ENCODE data around the gene SARDH. TPM values are rescaled to one million over a fixed set of nuclear protein-coding genes. Genes with fewer than 3 reads are reported as not detected.

The SARDH gene
- total and polyA plus RNA-seq, 2 of the 8 experiments (the other 6 are each of a cell fraction or from before 2014, with no cell fraction given) = 6.4 to 7.4 TPM

DNA sequence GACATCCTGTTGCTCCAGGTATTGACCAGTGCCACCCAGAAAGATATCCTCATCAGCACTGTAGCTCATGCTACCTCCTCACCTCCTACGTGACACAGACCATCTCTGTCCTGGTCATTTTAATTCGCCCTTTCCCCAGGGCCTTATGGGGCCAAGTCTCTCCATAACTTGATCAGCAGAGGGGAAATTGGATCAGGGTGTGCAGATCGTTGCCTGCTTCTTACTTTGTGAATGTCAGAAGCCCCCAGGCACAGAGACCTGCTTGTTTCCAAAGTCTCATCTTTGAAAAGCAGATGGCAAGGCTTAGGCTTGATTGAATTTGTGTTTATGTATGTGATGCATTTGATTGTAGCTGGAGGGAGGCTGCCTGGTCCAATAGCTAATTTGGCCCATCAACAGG lies 110.8 kb downstream of the SARDH start:
- FAIRE-seq (no peak), DNase-seq (ENCODE audit: low read depth in 1 of 2, low spot score in 2 of 2) (no peak)
- no peak overlapping the region for H4K5ac ChIP-seq (ENCODE audit: insufficient read length, low read depth, low read length)
- H3K18ac ChIP-seq (ENCODE audit: extremely low read depth, low read length) = no peak overlapping the region
- no peak overlapping the region for H2BK20ac ChIP-seq (ENCODE audit: low read length)
- H3K23ac ChIP-seq (ENCODE audit: insufficient read length) = no peak overlapping the region
- no peak overlapping the region for H3K9ac ChIP-seq (replicated peaks in 1 of 4; ENCODE audit: extremely low read depth in 1 of 4, low read depth in 3 of 4, low read length in 3 of 4)
- H3K23me2 ChIP-seq (ENCODE audit: low read depth, low read length) = no peaks in the 10 kb centered on the region
- no peak overlapping the region for H2BK5ac ChIP-seq (ENCODE audit: low read depth, low read length)
- H3K4me3 ChIP-seq (ENCODE audit: extremely low read depth in 1 of 4, insufficient read depth in 2 of 4, low read depth in 3 of 4, low read length in 4 of 4) = no peak overlapping the region
- H3K4ac ChIP-seq (replicated peaks; ENCODE audit: insufficient read length, low read depth, low read length) = no peak overlapping the region
- ChIA-PET CTCF (ENCODE audit: partially characterized antibody) (no interaction called here), POLR2A (ENCODE audit: partially characterized antibody) (no interaction called here)
- H3K79me1 ChIP-seq (ENCODE audit: low read depth, low read length) = no peaks in the 10 kb centered on the region
- no peaks in the 10 kb centered on the region for H3K79me2 ChIP-seq (ENCODE audit: control insufficient read depth in 1 of 2, insufficient read depth in 2 of 2, low read length in 2 of 2)
- H3K14ac ChIP-seq (ENCODE audit: insufficient read length) = no peak overlapping the region
- H3K4me2 ChIP-seq (ENCODE audit: insufficient read depth in 1 of 2, low read depth in 2 of 2, low read length in 2 of 2) = no peak overlapping the region
- peaks cover 0 to 2% (median 0%) of the 10 kb centered on the region in 4 experiments; a peak in 1 of 7 replicates for H3K4me1 ChIP-seq (replicated peaks in 1 of 4; ENCODE audit: control insufficient read depth in 3 of 4, insufficient read depth in 4 of 4, low read length in 3 of 4)
- no peak overlapping the region for H2AFZ ChIP-seq (ENCODE audit: low read length)
- no peak overlapping the region for H3K27ac ChIP-seq (ENCODE audit: low read depth, low read length)
- H2AK5ac ChIP-seq (ENCODE audit: low read depth, low read length) = no peak overlapping the region
- H2BK15ac ChIP-seq (ENCODE audit: low read length) = no peak overlapping the region
- peaks cover 6% of the 10 kb centered on the region in 2 experiments; a peak in 3 of 4 replicates for H3K9me3 ChIP-seq (ENCODE audit: insufficient read depth in 2 of 2, low read depth in 1 of 2, low read length in 1 of 2)
- H2BK120ac ChIP-seq (replicated peaks; ENCODE audit: low read depth, low read length) = no peak overlapping the region
- H2BK12ac ChIP-seq (ENCODE audit: low read depth, low read length) = no peak overlapping the region
- H4K8ac ChIP-seq (ENCODE audit: extremely low read depth, insufficient read depth, low read length) = no peak overlapping the region
- H3K56ac ChIP-seq (replicated peaks; ENCODE audit: insufficient read length, low read depth, low read length) = no peak overlapping the region
- no peaks in the 10 kb centered on the region for H3K36me3 ChIP-seq (ENCODE audit: control insufficient read depth in 2 of 4, insufficient read depth in 4 of 4, low read length in 3 of 4)
- 75% methylated on average over 3 of the region's 3 CpGs; no CpG with 5 or more reads in 1 of the 2 experiments for WGBS, 2 experiments (ENCODE audit: extremely low coverage in 1 of 2, insufficient coverage in 1 of 2, insufficient read length in 1 of 2, insufficient replicate concordance in 2 of 2, low coverage in 1 of 2, low lambda C conversion rate in 2 of 2, missing lambda C conversion rate in 1 of 2)
- peaks cover 0 to 2% (median 0%) of the 10 kb centered on the region in 4 experiments; a peak in 1 of 7 replicates for H3K27me3 ChIP-seq (replicated peaks in 1 of 4; ENCODE audit: control insufficient read depth in 3 of 4, extremely low read depth in 1 of 4, insufficient read depth in 3 of 4, low read length in 3 of 4)
- H4K20me1 ChIP-seq (replicated peaks in 1 of 2; ENCODE audit: control insufficient read depth in 1 of 2, insufficient read depth in 2 of 2, low read length in 2 of 2) = no peaks in the 10 kb centered on the region
- H4K91ac ChIP-seq (replicated peaks; ENCODE audit: insufficient read length, low read length) = no peak overlapping the region
- TF ChIP-seq, protein P1, sequence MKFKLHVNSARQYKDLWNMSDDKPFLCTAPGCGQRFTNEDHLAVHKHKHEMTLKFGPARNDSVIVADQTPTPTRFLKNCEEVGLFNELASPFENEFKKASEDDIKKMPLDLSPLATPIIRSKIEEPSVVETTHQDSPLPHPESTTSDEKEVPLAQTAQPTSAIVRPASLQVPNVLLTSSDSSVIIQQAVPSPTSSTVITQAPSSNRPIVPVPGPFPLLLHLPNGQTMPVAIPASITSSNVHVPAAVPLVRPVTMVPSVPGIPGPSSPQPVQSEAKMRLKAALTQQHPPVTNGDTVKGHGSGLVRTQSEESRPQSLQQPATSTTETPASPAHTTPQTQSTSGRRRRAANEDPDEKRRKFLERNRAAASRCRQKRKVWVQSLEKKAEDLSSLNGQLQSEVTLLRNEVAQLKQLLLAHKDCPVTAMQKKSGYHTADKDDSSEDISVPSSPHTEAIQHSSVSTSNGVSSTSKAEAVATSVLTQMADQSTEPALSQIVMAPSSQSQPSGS (IDR thresholded peaks at IDR 0.05; ENCODE audit: low read length) = no peak
- no peak for TF ChIP-seq KDM1A (IDR thresholded peaks at IDR 0.05; ENCODE audit: borderline replicate concordance, low read length)
- no peak for TF ChIP-seq MAFK (IDR thresholded peaks at IDR 0.05; ENCODE audit: low read depth, low read length)
- TF ChIP-seq RFX5 (IDR thresholded peaks at IDR 0.05; ENCODE audit: borderline replicate concordance, low read depth, low read length) = no peak
- no peak for TF ChIP-seq JUND (IDR thresholded peaks at IDR 0.05; ENCODE audit: low read length)
- TF ChIP-seq SUZ12 (IDR thresholded peaks at IDR 0.05; ENCODE audit: low read length) = no peak
- TF ChIP-seq, protein P2, sequence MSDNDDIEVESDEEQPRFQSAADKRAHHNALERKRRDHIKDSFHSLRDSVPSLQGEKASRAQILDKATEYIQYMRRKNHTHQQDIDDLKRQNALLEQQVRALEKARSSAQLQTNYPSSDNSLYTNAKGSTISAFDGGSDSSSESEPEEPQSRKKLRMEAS (IDR thresholded peaks at IDR 0.05) = no peak
- TF ChIP-seq, protein P3, sequence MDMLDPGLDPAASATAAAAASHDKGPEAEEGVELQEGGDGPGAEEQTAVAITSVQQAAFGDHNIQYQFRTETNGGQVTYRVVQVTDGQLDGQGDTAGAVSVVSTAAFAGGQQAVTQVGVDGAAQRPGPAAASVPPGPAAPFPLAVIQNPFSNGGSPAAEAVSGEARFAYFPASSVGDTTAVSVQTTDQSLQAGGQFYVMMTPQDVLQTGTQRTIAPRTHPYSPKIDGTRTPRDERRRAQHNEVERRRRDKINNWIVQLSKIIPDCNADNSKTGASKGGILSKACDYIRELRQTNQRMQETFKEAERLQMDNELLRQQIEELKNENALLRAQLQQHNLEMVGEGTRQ (IDR thresholded peaks at IDR 0.05; ENCODE audit: low read length) = no peak
- TF ChIP-seq, protein P4, sequence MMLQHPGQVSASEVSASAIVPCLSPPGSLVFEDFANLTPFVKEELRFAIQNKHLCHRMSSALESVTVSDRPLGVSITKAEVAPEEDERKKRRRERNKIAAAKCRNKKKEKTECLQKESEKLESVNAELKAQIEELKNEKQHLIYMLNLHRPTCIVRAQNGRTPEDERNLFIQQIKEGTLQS (IDR thresholded peaks at IDR 0.05; ENCODE audit: insufficient read depth, low read depth, low read length) = no peak
- TF ChIP-seq ASH2L (IDR thresholded peaks at IDR 0.05; ENCODE audit: low read length) = no peak
- TF ChIP-seq NRF1 (IDR thresholded peaks at IDR 0.05; ENCODE audit: low read depth, low read length) = no peak
